GM19463 (cell line): ENCODE data around the gene CDH22.

ENCODE experiments used
- ATAC-seq: cut with Tn5 transposase; IDR thresholded peaks from one replicate; pipeline ENCODE4 v1.9.1; 2021; ENCODE audit warnings: mild to moderate bottlenecking, moderate library complexity; ENCODE audit not compliant: unreplicated experiment

The CDH22 gene

DNA sequence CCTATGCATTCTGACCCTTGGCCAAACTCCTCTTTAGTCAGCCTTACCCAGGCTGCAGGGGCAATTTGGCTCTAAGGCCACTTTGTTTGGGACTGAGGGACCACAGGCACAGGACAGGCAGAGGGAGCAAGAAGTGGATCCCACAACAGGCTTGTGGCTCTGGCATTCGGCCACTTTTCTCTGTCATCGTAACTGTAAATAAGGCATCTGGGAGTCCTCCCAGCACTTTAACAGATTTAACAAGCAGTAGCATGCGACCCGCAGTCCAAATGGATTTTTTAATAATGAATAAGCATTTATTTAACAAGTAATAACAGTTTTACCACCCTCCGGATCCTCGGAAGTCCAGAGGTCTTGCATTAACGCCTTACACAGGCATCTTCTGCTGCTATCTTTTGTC lies 16.1 kb upstream of the CDH22 start:
- ATAC-seq: no peak

DNA sequence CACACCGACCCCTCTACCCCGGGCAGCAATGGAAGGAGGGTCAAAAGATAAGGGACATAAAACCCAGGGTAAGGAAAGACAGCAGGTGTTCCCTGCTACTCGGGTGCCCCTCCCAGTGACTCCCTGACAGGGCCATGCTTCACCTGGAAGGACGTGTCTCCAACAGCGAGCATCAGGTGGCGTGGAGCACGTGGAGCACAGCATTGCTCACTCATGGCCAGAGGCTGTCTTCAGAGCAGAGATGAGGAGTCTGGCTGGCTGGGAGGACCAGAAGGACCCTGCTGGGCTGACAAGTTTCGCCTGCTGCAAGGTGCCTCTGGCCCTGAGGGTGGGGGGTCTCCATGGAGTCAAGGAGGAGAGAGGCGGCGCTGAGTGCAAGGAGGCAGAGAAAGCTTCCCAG lies 15.3 kb upstream of the CDH22 start:
- no peak for ATAC-seq

DNA sequence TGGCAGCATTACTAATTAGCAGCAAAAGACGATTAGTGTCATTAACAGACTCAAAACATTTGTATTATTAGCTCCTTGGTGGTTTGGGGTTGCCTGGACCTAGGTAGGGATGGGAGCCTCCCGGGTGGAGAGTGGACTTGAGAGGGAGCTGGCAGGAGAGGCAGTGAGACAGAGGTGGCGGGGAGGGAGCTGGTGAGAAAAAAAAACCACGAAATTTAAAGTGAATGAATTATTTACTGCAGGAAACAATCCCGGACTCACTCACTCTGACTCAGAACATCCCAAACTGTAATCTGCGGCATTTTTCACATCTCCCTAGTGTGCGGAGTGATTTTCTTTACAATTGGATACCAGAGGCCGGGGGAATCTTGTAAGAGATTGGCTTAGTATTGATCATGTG lies 14.3 kb upstream of the CDH22 start:
- no peak for ATAC-seq

GRCh38 chr20:46317685-46318177 lies 9.4 kb upstream of the CDH22 start:
- ATAC-seq: no peak

GRCh38 chr20:46316984-46317684 lies 8.8 kb upstream of the CDH22 start:
- ATAC-seq: no peak

DNA sequence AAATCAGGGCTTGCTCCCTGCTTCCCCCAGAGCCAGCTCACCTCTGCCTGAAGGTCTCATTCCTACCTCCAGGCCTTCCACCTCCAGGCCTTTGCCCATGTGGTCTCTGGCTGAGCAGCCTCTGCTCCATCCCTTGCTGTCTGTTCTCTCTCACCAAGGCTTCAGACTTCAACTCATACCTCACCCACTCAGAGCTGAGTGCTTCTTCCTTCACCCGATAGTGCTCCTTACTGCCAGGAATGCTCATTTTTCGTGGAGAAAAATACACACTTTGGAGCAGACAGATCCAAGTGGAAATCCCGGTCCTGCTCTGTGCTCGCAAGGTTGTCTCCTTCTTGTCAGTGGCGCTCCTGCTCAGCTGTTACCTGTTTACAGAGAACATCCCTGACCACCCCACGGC lies 7.0 kb upstream of the CDH22 start:
- no peak for ATAC-seq

GRCh38 chr20:46312945-46313861 lies 4.9 kb upstream of the CDH22 start:
- no peak for ATAC-seq

DNA sequence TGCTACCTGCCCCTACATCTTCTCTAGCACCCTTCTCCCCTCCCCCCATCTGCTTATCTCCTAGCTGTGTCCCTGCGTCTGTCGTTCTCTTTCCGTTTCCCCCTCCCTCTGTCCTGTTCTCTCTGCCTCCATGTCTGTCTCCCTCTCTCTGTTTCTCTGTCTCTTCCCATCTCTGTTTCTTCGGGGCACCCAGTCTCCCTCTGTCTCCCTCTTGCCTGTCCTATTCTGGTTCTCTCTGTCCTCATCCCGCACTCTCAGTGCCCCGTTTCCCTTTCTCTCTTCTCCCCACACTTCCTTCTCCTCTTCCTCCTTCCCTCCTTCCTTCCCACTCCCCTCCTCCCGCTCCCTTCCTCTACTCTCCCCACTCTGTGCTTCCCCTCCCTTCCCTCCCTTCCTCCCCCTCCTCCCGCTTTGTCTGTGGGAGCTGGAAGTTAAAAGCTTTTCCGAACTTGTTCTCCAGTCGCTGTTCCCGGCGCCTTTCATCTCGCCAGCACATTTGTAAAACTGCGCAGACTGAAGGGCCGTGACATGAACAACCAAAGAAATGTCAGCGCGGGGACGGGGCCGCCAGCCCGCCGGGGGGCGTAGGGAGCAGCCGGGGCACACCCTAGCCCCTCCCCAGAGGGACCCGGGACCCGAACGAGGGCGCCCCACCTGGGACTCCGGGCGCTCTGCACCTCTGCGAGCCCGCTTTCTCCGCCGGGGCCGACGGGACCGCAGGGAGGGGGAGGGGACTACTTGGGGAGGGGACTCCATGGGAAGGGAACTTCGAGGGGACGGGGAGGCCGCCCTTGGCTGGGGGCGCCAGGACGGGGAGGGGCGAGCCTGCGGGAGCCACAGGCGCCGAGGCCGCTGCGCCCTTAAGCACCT lies 4.0 kb upstream of the CDH22 start:
- ATAC-seq: no peak

- ATAC-seq: no peak
Observed at GRCh38 chr20:46311719-46312074, 3.4 kb upstream of the CDH22 start.

GRCh38 chr20:46311039-46311650 lies 2.8 kb upstream of the CDH22 start:
- no peak for ATAC-seq

DNA sequence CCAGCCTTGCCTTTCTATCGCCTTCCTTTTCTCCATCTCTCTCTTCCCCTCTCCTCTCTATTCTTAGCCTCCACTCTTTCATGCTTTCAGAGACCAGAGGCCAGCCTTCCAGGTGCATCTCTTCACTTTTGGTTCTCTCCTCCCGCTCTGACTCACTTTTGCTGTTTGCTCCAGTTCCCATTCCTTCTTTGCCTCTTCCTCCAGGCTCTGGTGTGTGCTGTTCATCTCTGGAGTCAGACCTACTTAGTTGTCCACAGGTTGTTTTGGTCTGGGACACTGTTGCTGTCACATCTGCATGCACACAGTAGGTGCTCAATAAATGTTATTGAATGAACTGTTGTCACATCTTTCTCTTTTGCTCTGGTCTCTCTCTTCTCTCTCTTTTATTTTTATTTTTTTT lies 1.6 kb upstream of the CDH22 start:
- no peak for ATAC-seq

DNA sequence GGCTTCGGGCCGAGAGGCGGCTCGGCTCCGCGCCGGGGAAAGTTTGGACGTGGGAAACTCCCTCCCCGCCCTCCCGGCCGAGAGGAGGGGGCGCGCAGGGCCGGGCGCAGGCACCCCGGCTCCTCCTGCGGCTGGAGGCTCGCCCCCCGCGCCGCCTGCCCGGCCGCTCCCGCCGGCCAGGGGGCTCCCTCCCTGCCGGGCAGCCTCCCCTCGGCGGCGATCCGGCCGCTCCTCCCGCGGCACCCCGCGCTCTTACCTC lies 370 bp downstream of the CDH22 start:
- no peak for ATAC-seq

- no peak for ATAC-seq
Observed at GRCh38 chr20:46307139-46307998, 929 bp downstream of the CDH22 start.

GRCh38 chr20:46306743-46307138 lies 1.6 kb downstream of the CDH22 start:
- ATAC-seq: no peak

GRCh38 chr20:46305973-46306360 lies 2.3 kb downstream of the CDH22 start:
- no peak for ATAC-seq

DNA sequence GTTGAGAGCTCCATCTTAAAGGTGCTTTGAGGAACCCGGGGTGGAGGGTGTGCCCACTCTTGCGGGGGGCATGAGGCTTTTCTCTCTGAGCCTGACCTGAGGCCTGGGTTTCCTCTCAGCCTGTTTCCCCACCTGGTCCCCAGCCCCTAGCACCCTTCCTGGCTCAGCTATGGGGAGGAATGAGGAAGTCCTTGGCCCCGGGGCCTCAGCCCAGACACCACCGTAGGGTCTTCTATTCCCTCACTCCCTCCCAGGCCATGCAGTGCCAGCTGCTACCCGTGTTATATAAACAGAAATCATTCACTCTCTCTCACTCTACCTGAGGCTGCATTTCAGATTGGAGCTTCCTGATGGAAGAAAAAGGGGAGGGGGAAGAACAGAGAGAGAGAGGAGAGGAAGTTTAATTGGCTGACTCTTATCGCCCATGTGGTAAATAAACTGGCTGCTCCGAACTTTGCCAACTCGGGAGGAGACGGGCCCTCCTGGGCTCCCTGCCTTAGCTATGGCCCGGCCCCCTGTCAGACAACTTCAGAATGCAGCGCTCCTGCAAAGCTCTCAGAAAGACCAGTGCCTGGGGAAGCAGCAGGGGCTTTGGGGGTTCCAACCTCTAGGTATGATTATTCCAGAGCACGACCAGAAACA lies 2.8 kb downstream of the CDH22 start:
- ATAC-seq: no peak

- ATAC-seq: no peak
Observed at GRCh38 chr20:46304852-46305251, 3.4 kb downstream of the CDH22 start.

- no peak for ATAC-seq
Observed at GRCh38 chr20:46304361-46304760, 3.9 kb downstream of the CDH22 start.

GRCh38 chr20:46303176-46303956 lies 4.9 kb downstream of the CDH22 start:
- ATAC-seq: no peak
